IMR-90 (cell line): ENCODE data around the gene TMEM269. TPM values are rescaled to one million over a fixed set of nuclear protein-coding genes. Genes with fewer than 3 reads are reported as not detected.

Experiments used
- ATAC-seq: fragments of 200-7000 bp; cut with Tn5 transposase; 2 replicates; pipeline ENCODE4 v1.9.1; 2020; ENCODE audit warnings: low read depth, mild to moderate bottlenecking, moderate library complexity
- BruUV-seq: library from RNA; stranded (reverse); fragments of 400-500 nt; replicated peaks from 2 replicates; lab custom pipeline; 2021; lab: Mats Ljungman, UMichigan
- CTCF ChIA-PET: fragments of 300-600 bp; formaldehyde crosslinking; extraction: SDS; loops from one replicate; lab custom pipeline; 2021; ENCODE audit warnings: antibody characterized with exemption; lab: Yijun Ruan, JAX
- POLR2A ChIA-PET: fragments of 300-600 bp; sonication (Branson Sonifier 250); formaldehyde crosslinking; loops from one replicate; lab custom pipeline; 2022; ENCODE audit warnings: antibody characterized with exemption; ENCODE audit not compliant: unreplicated experiment; lab: Charles Lee
- DNase-seq: peaks from one replicate; pipeline ENCODE4 v3.0.0; 2013
- H2AFZ ChIP-seq: replicated peaks from 2 replicates; pipeline ENCODE3; 2013; ENCODE audit warnings: low read length, mild to moderate bottlenecking; ENCODE audit not compliant: poor library complexity
- H2AK5ac ChIP-seq: 2 replicates; pipeline ENCODE4 v1.6.1; 2013; ENCODE audit warnings: low read depth, low read length, inconsistent platforms
- H2AK9ac ChIP-seq: replicated peaks from 2 replicates; pipeline ENCODE3; 2013; ENCODE audit warnings: mild to moderate bottlenecking, low read depth, low read length, moderate library complexity; ENCODE audit not compliant: poor library complexity
- H2BK120ac ChIP-seq: 2 replicates; pipeline ENCODE4 v1.6.1; 2013; ENCODE audit warnings: low read depth, low read length, inconsistent platforms
- H2BK15ac ChIP-seq: 3 replicates; pipeline ENCODE4 v1.6.1; 2013; ENCODE audit warnings: low read depth, low read length, inconsistent platforms
- H2BK20ac ChIP-seq: 2 replicates; pipeline ENCODE4 v1.6.1; 2013; ENCODE audit warnings: low read depth, mild to moderate bottlenecking, inconsistent platforms, low read length, moderate library complexity
- H2BK5ac ChIP-seq: 2 replicates; pipeline ENCODE4 v1.6.1; 2013; ENCODE audit warnings: mild to moderate bottlenecking, low read depth, low read length, inconsistent platforms; ENCODE audit not compliant: poor library complexity, severe bottlenecking
- H3K14ac ChIP-seq: replicated peaks from 2 replicates; pipeline ENCODE4 v1.6.1; 2013; ENCODE audit warnings: low read depth, low read length, inconsistent platforms
- H3K18ac ChIP-seq: 2 replicates; pipeline ENCODE4 v1.6.1; 2013; ENCODE audit warnings: low read depth, low read length, control low read depth
- H3K23ac ChIP-seq: 2 replicates; pipeline ENCODE4 v1.6.1; 2013; ENCODE audit warnings: low read depth, low read length, inconsistent platforms
- H3K27ac ChIP-seq: 2 replicates; pipeline ENCODE4 v1.5.1; 2013; ENCODE audit warnings: mild to moderate bottlenecking, control low read depth, low read length; ENCODE audit not compliant: insufficient read depth
- H3K27me3 ChIP-seq: 2 replicates; pipeline ENCODE4 v1.6.1; 2013; ENCODE audit warnings: low read length; ENCODE audit not compliant: control insufficient read depth, insufficient read depth
- H3K36me3 ChIP-seq: 2 replicates; pipeline ENCODE4 v1.6.1; 2013; ENCODE audit warnings: low read length, mixed read lengths; ENCODE audit not compliant: control insufficient read depth, insufficient read depth
- H3K4ac ChIP-seq: 2 replicates; pipeline ENCODE4 v1.6.1; 2013; ENCODE audit warnings: low read depth, low read length, inconsistent platforms
- H3K4me1 ChIP-seq: 2 replicates; pipeline ENCODE4 v1.6.1; 2013; ENCODE audit warnings: low read length, mixed read lengths; ENCODE audit not compliant: control insufficient read depth, insufficient read depth
- H3K4me2 ChIP-seq: 2 replicates; pipeline ENCODE4 v1.6.1; 2013; ENCODE audit warnings: low read depth, mild to moderate bottlenecking, control low read depth, low read length, moderate library complexity
- H3K4me3 ChIP-seq: 2 replicates; pipeline ENCODE4 v1.5.1; 2013; ENCODE audit warnings: low read depth, mild to moderate bottlenecking, control low read depth, low read length, moderate library complexity; ENCODE audit not compliant: insufficient read depth
- H3K56ac ChIP-seq: 2 replicates; pipeline ENCODE4 v1.6.1; 2013; ENCODE audit warnings: low read length, inconsistent platforms; ENCODE audit not compliant: insufficient read depth; ENCODE audit errors: extremely low read depth
- H3K79me1 ChIP-seq, 2 experiments: 2 replicates each; pipeline ENCODE4 v1.6.1; 2013; ENCODE audit warnings: low read length in 2 of 2, inconsistent platforms in 1 of 2, low read depth in 1 of 2
- H3K9ac ChIP-seq: 2 replicates; pipeline ENCODE4 v1.6.1; 2013; ENCODE audit warnings: low read depth, low read length, control low read depth
- H3K9me1 ChIP-seq: 2 replicates; pipeline ENCODE4 v1.6.1; 2013; ENCODE audit warnings: low read length, inconsistent platforms; ENCODE audit not compliant: insufficient read depth
- H3K9me3 ChIP-seq: 2 replicates; pipeline ENCODE4 v1.6.1; 2013; ENCODE audit warnings: low read length; ENCODE audit not compliant: control insufficient read depth, insufficient read depth
- H4K20me1 ChIP-seq: 2 replicates; pipeline ENCODE4 v1.6.1; 2013; ENCODE audit warnings: low read length, inconsistent platforms; ENCODE audit not compliant: insufficient read depth
- H4K5ac ChIP-seq: 2 replicates; pipeline ENCODE4 v1.6.1; 2013; ENCODE audit warnings: mild to moderate bottlenecking, low read depth, low read length, control low read depth
- H4K8ac ChIP-seq, 2 experiments: 2 replicates each; pipeline ENCODE4 v1.6.1; 2013; ENCODE audit warnings: low read depth in 2 of 2, low read length in 2 of 2, control low read depth in 1 of 2, inconsistent platforms in 1 of 2
- H4K91ac ChIP-seq: 2 replicates; pipeline ENCODE4 v1.6.1; 2013; ENCODE audit warnings: low read depth, low read length, inconsistent platforms; ENCODE audit not compliant: insufficient read depth
- BHLHE40 ChIP-seq: fragments of 150-350 bp; IDR thresholded peaks from 2 replicates; pipeline ENCODE4 v1.6.1; 2016; ENCODE audit warnings: mild to moderate bottlenecking, low read depth, low read length
- MXI1 ChIP-seq: IDR thresholded peaks from 2 replicates; pipeline ENCODE4 v1.6.1; 2012; ENCODE audit warnings: low read depth, mild to moderate bottlenecking, low read length, moderate library complexity, borderline replicate concordance
- RAD21 ChIP-seq: IDR thresholded peaks from 2 replicates; pipeline ENCODE4 v1.6.1; 2012; ENCODE audit warnings: low read length, improper control_type of control experiment
- WGBS, 2 experiments: methylation state at CpG; one replicate each; pipeline versions ENCODE4 v1.1.5 to v1.1.7; 2013; ENCODE audit warnings: missing lambda C conversion rate in 2 of 2; ENCODE audit not compliant: insufficient read length in 1 of 2; ENCODE audit errors: extremely low coverage in 2 of 2; 5-methylcytosine and 5-hydroxymethylcytosine counted together
- dilution Hi-C: fragments of 300-500 bp; cut with HindIII; formaldehyde crosslinking; loops from one replicate; pipeline ENCODE4 v1.14.3; 2018; ENCODE audit warnings: low sequenced_read_pairs; ENCODE audit not compliant: unreplicated experiment
- in situ Hi-C: fragments of 300-500 bp; cut with MboI; formaldehyde crosslinking; loops from 3 replicates; pipeline ENCODE4 v1.14.3; 2019; ENCODE audit warnings: low sequenced_read_pairs, inconsistent platforms, mixed read lengths
- intact Hi-C: fragments of 100-400 bp; cut with micrococcal nuclease; formaldehyde crosslinking; loops from 2 replicates; pipeline ENCODE4 v1.10.0; 2022
- polyA plus RNA-seq, 3 experiments: library from polyadenylated mRNA; depleted of rRNA; stranded (reverse); fragments of >200 nt; gene quantifications; 2 replicates each; pipeline ENCODE4 v1.2.3, GENCODE V29; 2012; ENCODE audit warnings: low replicate concordance in 1 of 3
- total RNA-seq: library from RNA; depleted of rRNA; stranded (reverse); fragments of >200 nt; gene quantifications from 2 replicates; pipeline ENCODE4 v1.2.3, GENCODE V29; 2012

TMEM269 gene
- total and polyA plus RNA-seq, 2 of the 4 experiments (the other 2 are of a cell fraction), result not detected

GRCh38 chr1:42848823-42849537, 64.2 kb downstream of the TMEM269 start:
- Histone ChIP-seq H4K5ac (no peak overlapping the region), H3K27ac (no peak overlapping the region)

More at GRCh38 chr1:42848823-42849537, 64.2 kb downstream of the TMEM269 start:
- H2BK5ac ChIP-seq, result no peak overlapping the region
- ChIA-PET CTCF (no interaction called here), POLR2A (no interaction called here)
- H4K91ac ChIP-seq, result no peak overlapping the region
- H4K20me1 ChIP-seq, result no peaks in the 10 kb centered on the region
- H2AK9ac ChIP-seq, result no peak overlapping the region
- ATAC-seq (no peak), DNase-seq (no peak)
- H2BK20ac ChIP-seq, result no peak overlapping the region
- no peak overlapping the region for H2AFZ ChIP-seq
- H2AK5ac ChIP-seq, result no peak overlapping the region
- no peak overlapping the region for H3K14ac ChIP-seq
- H3K23ac ChIP-seq, result no peak overlapping the region
- H3K4me2 ChIP-seq, result no peak overlapping the region
- H3K27me3 ChIP-seq, result no peaks in the 10 kb centered on the region
- WGBS, 2 experiments, result no CpG with 5 or more reads among the region's 2 CpGs
- peaks cover 18 to 33% of the 10 kb centered on the region in 2 experiments for H3K79me1 ChIP-seq
- in situ Hi-C loops, result no loop called here
- no peak overlapping the region for H3K56ac ChIP-seq
- H3K18ac ChIP-seq, result no peak overlapping the region
- H3K4me3 ChIP-seq, result no peak overlapping the region
- peaks cover 15% of the 10 kb centered on the region for H3K9me1 ChIP-seq
- BruUV-seq, result no TSS peak
- H3K4me1 ChIP-seq, result peaks cover 6% of the 10 kb centered on the region
- no peak overlapping the region for H3K9ac ChIP-seq
- H3K9me3 ChIP-seq, result peaks cover 11% of the 10 kb centered on the region
- intact Hi-C loops, result loop anchor here (10.0 kb wide), 1 partner anchor 164 kb away; the partner anchor contains the start of gene YBX1
- dilution Hi-C loops, result no loop called here
- no peak for TF ChIP-seq MXI1
- no peak for TF ChIP-seq RAD21
- TF ChIP-seq BHLHE40, result no peak
- peaks cover 15% of the 10 kb centered on the region for H3K36me3 ChIP-seq
- H2BK15ac ChIP-seq, result no peak overlapping the region
- no peak overlapping the region for H3K4ac ChIP-seq
- no peak overlapping the region for H4K8ac ChIP-seq
- H2BK120ac ChIP-seq, result no peak overlapping the region
